Fibroblast of skin of abdomen (primary cell): Measurements from ENCODE around the gene LACTB.

Source experiments
- DNase-seq: peaks from one replicate; pipeline ENCODE4 v3.0.0-alpha.2; 2013

LACTB gene

GRCh38 chr15:63133786-63134185, 12.1 kb downstream of the LACTB start:
- peak; percentile 46 for DNase-seq

- DNase-seq: no peak
Observed at GRCh38 chr15:63134245-63134985, 12.8 kb downstream of the LACTB start.

GRCh38 chr15:63135281-63135680, 13.6 kb downstream of the LACTB start:
- DNase-seq: no peak

- DNase-seq: peak; percentile 82
Observed at GRCh38 chr15:63135804-63136203, 14.1 kb downstream of the LACTB start.

GRCh38 chr15:63136742-63137141, 15.1 kb downstream of the LACTB start:
- DNase-seq: no peak

GRCh38 chr15:63140936-63141335, 19.3 kb downstream of the LACTB start:
- DNase-seq: no peak

- no peak for DNase-seq
Observed at GRCh38 chr15:63145426-63145825, 23.8 kb downstream of the LACTB start.

DNA sequence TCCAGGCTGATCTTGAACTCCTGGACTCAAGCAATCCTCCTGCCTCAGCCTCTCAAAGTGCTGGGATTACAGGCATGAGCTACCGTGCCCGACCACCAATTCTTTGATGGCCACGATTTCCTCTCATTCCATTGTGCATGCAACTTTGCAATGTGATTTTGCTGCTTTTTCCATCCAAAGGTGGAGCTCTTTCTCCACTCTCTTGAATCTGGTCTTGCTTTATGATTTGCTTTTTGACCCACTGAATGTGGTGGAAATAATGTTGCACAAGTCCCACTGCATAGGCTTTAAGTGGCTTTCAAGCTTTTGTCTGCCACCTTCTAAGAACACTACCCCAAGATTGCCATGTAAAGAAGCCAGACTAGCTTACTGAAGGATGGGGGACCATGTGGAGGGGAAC, 25.0 kb downstream of the LACTB start:
- no peak for DNase-seq

GRCh38 chr15:63151665-63152064, 30.0 kb downstream of the LACTB start:
- DNase-seq: no peak

- DNase-seq: no peak
Observed at GRCh38 chr15:63155486-63155885, 33.8 kb downstream of the LACTB start.

DNA sequence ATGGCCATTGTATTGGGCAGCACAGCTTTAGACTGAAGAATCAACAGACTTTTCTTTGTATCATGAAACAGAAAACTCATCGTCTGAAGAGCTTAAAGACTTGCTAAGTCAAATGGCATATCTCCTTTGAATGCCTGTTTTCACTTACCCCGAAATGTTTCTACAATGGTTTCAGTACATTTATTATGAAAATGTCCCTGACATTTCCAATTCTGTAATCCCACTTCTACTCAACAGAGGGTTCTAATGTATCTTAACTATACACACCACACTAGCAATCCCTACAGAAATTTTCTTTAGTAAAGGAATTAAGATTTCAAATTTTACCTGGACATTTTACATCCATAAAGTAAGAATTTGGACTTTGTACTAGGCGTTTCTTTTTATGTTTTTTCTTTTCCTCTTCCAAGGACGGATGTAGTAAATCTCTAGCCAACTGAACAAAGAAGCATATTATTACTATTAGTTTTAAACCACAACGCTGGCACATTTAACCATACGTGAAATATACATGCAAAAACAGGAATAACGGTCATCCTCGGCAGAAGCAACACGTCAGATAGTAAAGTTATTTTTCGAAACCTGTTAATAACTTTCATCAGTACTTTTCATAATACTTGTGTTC, 34.5 kb downstream of the LACTB start:
- DNase-seq: no peak

DNA sequence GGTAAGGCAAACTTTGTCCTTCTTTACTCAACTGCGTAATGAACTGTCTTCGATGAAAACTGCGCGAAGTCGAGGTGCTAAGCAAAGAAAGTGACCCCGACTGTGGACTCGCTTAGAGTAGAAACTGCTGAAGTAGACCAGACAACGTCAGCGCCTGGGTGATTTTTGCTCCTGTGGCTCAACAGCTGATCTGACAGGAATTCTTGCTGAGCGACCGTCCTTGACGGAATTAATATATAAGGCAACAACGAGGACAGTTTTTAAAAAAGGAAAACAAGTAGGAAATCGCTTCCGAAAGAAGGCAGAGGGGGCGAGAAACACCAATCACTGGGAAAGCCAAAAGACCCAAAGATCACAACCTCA, 35.1 kb downstream of the LACTB start:
- no peak for DNase-seq

- peak; percentile 93 for DNase-seq
Observed at GRCh38 chr15:63157118-63157843, 35.6 kb downstream of the LACTB start, which contains the start of gene RPS27L. Gene RPS27L, minus strand, starts transcription at chr15:63157477. Its CDS starts 72 bp downstream, at chr15:63157405.

DNA sequence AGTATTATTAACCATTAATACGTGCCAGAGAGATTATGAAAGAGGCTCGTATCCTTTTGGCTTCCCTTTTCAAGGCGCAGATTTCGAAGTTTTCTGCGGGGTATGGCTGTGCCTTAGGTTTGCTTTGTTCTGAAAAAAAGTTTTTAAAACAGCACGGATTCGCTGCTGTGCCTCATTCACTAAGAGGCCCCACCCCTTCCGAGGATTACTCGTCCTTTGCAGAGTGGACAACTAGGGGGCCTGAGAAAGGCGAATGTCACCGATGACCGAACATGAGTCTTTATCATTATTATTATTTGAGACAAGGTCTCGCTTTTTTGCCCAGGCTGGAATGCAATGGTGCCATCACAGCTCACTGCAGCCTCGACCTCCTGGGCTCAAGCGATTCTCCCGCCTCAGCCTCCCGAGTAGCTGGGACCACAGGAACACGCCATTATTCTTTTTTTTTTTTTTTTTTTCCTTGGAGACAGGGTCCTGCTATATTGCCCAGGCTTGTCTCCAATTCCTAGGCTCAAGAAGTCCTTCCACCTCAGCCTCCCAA, 36.3 kb downstream of the LACTB start:
- DNase-seq: peak; percentile 74

DNA sequence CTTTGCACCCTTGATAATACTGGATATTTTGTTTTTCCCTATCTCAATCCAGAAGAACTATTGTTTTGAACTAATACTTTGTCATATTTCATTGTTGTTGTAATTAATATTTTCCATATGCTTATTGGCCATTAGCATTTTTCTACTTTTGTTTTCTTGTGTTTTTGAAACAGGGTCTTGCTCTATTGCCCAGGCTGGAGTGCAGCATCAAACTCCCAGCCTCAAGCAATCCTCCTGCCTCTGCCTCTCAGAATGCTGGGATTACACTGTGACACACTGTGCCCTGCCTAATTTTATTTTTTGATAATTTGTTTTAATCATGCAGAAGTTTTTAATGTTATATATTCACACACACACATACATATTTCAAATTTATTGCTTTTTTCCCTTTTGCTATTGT, 39.0 kb downstream of the LACTB start:
- no peak for DNase-seq

DNA sequence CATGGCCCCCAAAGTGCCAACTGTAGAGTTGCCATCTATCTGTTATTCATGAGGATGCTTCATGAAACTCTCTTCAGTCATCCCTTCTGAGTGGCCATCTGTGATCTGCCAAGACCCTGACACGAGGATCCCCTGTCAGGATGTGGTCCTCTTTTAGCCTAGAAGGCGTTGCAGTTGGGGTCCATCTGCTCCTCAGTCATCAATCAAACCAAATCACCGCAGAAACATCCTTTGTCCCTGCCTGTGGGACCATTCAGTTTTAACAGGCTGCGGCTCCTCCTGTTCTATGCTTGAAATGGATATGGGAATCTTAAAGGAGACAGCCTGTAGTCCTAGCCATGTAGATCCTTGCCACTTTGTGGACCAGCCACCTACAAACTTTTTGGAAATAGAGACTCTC, 41.6 kb downstream of the LACTB start:
- DNase-seq: no peak

GRCh38 chr15:63165166-63165859, 43.7 kb downstream of the LACTB start:
- no peak for DNase-seq

GRCh38 chr15:63166219-63166618, 44.6 kb downstream of the LACTB start:
- no peak for DNase-seq

DNA sequence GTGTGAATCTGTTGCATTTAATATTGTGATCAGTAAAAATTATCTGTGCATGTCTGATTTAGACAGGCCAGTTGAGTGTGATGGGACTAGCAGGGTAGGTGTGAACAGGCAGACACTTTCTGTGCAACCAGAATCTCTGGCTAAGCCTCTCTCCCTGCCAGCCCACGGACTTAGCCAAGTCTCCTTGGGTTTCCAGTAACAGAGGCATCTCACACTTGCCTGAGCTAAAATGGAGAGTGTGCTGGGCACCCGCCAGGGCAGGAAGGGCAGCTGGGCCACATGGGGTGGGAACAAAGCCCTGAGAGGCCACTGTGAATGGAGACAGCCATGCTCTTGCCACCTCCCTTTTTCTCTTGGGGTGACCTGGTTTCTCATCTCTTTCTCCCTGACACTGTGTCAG, 48.1 kb downstream of the LACTB start:
- DNase-seq: no peak

- no peak for DNase-seq
Observed at GRCh38 chr15:63172376-63172775, 50.7 kb downstream of the LACTB start.

DNA sequence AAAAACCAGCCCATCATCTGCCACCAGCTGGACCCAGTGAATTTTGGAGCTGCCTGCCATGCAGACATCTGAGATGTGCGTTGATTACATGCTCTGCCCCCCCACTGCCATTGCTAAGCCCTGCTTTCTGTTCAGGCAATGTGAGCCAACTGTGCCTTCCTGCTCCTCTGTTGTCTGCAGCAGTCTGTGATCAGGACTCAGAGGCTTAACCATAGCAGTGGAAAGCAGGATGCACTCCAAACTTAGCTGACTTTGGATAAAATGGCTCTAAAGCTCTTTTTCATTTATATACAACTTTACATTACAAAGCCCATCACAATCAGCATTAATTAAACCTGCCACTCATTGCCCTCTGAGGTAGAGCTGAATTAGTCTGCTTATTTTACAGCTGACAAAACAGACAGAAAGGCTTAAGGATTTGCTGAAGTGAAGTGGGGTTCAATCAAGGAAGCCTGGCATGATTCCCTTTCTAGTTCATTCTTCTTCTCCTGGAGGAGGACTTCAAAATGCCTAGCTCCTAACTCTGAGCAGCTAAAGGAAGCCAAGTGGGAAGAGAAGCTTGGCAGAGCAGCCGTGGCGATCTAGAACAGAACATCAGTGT, 51.3 kb downstream of the LACTB start:
- DNase-seq: no peak

DNA sequence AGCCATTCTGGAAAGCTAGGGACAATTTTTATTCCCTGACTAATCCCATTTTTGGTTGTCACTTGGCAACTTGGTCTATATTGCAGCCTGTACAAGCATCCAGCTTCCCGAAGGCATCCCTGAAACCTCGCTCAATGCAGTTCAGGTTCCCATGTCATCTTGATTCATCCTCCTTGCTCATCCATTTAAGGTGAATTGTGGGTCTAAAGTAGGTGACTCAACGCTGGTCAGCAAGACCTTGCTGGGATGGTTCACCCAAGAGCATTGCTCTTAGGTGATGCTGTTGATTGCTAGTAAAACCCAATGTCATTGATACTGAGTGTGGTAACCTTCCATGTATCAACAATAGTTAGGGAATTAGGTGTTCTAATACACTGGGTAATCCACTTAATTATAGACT, 54.6 kb downstream of the LACTB start:
- DNase-seq: no peak
